GM21423 (cell line): ENCODE measurements around the gene PATE3.

ENCODE experiments used
- ATAC-seq: cut with Tn5 transposase; IDR thresholded peaks from one replicate; pipeline ENCODE4 v1.9.1; 2021; ENCODE audit warnings: mild to moderate bottlenecking, moderate library complexity; ENCODE audit not compliant: unreplicated experiment

Gene PATE3, protein sequence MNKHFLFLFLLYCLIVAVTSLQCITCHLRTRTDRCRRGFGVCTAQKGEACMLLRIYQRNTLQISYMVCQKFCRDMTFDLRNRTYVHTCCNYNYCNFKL

DNA sequence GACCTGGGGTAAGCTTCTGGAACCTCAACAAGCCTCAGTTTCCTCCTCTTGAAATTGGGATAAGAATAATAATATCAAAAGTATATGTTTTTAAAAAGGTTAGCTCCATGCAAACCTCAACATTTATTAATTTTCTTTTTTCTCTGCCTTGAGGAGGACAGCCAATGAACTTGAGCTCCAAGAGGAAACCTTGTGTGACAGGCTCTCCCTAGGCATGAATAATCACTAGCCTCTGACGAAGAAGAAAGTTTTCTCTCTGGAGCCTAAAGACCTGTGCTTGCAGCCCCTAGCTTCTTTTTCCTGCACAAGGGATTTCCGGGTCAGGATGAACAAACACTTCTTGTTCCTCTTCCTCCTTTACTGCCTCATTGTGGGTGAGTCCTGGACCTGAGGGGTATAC, at the start of gene PATE3:
Gene PATE3, plus strand, starts transcription at position 301 of the 400 bp plus-strand sequence. Its CDS starts 25 bp downstream, at position 326.
- ATAC-seq: no peak

DNA sequence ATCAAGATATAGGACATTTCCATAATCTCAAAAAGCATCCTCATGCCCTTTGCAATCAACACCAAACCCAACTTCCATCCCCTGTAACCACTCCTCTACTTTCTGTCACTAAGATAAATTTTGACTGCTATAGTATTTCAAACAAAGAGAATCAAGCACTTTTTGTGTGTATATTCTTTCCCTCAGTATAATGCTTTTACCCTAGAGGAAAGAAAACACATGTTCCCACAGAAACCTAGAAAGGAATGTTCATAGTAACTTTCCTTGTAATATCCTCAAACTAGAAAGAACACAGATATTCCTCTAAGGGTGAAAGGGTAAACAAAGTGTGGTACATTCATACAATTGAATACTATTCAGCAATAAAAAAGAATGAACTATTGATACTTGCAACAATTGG, 47.3 kb upstream of the PATE3 start:
- no peak for ATAC-seq

DNA sequence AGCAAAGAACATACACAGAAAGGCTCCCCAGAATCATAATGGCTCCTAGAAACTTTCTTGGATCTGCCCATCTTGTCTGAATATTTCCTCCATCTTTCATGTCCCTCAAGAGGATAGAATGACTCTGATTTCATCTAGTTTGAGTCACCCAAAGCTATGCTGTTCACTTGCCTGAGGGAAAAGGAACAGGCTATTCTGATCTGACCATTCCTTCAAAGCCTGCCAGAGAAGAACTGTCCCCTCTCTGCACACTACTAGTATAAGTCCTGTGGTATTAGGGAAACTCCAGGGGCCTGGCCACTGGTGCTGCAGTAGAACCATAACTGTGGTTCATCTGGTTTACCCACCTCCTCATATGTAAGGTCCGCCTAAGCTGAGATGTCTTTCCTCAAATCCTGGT, 44.2 kb upstream of the PATE3 start:
- ATAC-seq: no peak

DNA sequence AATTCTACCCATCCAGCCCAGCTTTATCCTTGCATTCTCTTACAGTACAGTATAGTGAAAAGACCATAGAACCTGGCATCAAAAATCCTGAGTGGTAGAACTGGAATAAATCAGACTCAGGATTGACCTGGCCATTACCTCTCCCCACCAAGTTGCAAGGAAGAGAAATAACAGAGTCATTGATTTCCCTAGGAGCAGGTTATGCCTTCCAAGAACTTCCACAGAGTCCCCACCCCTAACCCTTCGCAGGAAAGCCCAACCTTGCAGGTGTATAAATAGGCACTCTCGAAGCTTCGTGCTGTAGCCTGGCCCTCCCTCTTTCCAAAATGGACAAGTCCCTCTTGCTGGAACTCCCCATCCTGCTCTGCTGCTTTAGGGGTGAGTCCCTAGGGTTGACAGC, 41.9 kb upstream of the PATE3 start, which contains the start of gene PATE1:
Gene PATE1, plus strand, starts transcription at position 301 of the 400 bp plus-strand sequence. Its CDS starts 26 bp downstream, at position 327.
- ATAC-seq: no peak

DNA sequence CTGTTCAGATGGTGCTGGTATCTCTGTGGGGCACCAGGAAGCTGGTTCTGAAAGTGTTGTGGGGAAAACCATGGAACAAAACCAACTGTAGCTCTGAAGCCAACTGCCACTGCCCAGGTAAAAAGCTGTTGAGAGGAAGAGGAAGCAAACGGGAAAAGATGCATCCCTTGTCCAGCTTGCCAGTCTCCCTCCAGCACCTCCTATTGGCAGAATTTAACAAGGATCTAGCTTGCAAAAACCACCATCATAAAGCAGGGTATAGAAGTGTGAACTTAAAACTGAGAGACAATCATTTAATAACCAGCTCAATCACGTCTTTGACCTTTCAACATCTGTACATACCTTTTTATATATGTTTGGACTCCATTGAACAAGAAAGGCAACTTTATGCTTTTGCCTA, 37.3 kb upstream of the PATE3 start:
- ATAC-seq: no peak

DNA sequence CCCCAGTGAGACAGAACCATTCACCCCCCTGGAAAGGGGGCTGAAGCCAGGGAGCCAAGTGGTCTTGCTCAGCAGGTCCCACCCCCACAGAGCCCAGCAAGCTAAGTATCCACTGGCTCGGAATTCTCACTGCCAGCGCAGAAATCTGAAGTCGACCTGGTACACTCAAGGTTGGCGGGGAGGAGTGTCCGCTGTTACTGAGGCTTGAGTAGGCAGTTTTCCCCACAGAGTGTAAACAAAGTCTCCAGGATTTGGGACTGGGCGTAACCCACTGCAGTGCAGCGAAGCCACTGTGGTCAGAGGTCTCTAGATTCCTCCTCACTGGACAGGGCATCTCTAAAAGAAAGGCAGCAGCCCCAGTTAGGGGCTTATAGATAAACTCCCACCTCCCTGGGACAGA, 31.9 kb upstream of the PATE3 start:
- ATAC-seq: no peak

DNA sequence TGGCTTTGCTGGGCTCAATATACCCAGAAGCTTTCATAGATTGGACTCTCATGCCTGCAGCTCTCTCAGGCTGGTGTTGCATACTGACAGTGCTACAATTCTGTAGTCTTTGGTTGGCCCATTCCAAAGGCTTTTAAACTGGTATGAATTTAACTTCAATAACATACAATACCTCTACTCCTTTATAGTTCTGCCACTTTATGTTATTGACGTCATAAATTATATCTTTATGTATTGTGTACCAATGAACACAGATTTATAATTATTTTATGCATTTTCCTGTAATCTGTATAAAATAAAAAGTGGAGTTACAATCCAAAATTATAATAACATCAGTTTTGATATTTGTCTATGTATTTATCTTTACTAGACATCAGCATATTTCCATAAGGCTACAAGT, 25.5 kb upstream of the PATE3 start:
- no peak for ATAC-seq

DNA sequence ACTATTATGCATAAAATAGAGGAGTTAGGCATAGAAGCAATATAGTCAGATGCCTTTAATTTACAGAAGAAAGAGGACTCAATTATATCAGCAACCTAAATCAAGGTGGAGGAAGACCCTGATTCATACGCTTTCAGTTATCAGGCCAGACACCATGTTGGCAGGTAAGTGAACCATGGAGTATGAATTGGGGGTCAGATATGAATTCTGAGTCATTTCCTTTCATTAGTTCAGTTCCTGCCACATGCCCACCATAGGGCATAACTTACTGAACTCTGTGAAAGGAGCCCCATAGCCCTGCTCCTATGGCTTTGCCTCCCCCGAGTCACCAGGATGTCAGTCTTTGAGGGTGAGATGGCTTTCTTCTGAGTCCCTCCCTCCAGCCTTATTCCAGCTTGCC, 24.4 kb upstream of the PATE3 start:
- ATAC-seq: no peak

DNA sequence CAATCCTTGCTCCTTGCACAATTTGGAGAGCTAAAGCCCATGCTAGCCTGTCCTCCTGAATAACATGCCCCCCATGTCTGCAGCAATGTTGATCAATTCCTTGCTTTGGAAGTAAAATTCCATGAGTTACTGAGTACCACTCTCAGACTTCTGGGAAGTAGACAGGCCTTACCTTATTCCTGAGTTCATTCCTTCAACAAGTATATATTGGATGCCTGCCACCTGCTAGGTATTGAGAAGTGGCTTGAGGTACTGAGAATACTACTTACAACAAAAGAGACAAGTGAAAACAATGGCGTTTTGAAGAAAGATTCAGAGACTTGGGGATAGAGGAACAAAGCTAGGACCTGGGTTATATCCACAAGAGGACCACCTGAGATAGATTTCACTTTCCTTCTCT, 21.7 kb upstream of the PATE3 start:
- no peak for ATAC-seq

DNA sequence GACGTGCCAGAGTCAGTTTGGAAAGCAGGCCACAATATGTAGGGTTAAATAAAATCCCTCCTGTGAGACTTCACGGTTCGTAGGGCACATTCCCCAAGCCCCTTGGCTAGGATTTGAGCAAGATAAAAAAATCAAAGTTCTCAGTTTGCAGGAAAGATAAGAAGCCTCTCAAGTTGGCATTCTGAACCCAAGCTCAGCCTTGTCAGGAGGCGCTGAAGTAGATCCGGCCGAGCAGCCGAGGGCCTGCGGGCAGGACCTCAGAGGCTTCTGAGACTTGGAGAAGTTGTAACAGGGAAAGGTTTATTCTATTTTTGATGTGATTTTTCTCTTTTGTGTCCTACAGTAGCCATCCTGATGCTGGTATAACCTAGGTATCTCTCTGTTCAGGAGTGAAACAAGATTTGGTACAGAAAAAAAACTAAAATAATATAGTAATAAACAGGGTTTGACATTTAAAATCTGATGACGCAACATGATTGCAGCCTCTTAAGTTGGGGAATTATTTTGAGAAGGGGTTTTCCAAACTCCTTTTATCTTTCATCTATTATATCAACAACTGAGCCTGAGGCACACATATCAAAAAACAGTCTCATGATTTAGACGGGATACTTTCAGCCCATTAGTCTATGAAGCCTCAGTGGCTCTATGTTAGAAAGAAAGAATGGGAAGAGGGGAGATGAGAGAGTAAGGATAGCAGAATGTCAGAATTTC, 19.4 kb upstream of the PATE3 start:
- no peak for ATAC-seq

DNA sequence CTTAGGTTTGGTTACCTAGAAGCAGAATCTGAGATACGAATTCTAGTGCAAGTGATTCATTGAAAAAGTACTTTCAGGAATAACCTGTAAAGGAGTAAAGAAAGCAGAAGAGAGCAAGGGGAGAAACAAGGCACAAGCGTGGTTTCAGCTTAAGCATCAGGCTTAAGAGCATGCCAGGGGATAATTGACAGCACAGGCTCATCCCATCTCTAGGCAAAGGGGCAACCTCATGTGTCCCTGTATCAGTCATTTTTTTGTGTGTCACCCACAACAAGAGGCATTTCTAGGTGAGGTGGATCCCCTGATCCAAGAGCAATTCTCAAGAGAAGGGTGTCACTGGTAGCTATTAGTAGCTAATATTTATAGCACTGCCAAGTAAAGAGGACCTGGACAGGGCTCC, 17.3 kb upstream of the PATE3 start:
- no peak for ATAC-seq

DNA sequence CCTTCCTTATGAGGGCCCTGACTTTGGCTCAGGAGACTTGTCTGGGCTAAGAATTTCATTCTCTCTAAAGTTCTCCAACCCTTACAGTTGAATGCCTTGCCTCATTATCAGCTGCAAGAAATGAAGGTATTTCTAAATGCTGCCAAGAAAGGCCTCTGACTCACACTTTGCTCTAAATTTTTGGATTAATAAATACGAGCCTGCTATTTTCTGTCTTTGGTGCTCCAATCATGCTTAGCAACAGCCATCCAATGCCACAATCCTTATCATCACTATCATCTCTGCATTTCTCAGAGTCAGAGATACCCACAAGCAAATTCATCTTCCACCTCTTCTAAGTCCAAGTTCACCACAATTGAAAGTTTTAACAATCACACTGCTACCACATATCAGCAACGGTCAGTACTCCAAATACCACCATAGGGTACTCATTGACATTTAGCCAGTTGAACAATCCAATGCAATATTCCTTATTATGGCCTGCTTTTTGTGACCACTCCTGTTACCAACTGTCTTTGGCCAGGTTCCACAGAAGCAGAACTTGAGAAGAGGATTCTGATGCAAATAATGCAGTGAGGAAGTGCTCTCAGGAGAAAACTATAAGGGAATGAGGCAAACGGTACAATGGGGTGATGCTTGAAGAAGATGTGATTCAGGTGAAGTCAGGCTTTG, 15.0 kb upstream of the PATE3 start:
- no peak for ATAC-seq

DNA sequence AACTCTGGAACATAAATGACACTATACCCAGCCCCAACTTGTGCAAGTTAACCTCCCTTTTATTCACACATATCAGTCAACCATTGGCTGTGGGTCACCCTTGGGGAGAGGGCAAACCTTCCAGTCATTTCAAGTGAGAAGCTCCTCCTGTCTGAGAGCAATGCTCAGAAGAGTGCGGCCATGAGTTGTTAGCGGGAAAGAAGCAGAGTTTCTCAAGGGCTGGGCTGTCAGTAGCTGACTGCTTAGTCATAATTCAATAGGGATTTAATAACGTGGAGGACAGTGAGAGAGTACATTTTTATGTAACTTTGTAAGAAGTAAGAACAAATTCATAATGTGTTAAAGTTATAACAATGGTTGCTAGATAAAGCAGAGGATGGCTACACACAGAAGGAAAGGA, 14.4 kb upstream of the PATE3 start:
- ATAC-seq: no peak

DNA sequence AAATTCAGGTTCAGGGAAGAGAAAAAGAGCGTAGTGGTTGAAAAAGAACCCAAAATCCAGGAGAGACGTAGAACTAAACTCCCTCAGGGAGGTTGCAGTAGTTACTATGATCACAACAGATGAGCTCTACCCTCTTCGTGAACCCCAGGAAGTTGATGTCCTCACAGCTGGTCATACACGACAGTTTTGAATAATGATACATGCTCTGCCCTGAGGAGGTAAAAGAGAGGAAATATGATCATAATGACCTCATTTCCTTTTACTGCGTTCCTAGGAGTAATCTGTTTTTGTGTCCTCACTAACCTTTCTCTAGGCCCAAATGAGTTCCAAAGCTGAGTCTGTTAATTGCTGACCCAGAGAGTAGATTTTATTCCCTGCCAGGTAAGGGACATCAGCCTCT, 10.6 kb upstream of the PATE3 start:
- no peak for ATAC-seq

DNA sequence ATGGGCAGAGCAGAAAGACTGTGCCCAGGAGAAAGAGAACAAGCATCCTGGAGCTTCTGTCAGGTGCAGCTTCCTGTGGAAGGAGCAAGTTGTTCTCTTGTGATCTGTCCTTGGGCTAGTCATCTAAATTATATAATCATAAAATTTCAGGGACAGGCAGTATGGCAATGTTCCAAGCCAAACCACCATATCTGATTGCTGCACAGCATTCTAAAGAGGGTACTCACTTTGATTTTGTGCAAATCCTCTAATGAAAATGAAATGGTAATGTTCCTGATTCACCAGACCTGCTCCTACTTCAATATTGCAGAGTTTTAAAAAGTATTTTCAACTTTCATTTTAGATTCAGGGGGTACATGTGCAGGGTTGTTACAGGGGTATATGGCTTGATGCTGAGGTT, 9.2 kb upstream of the PATE3 start, which contains the start of gene PATE2:
Gene PATE2, minus strand, starts transcription at position 101 of the 400 bp plus-strand sequence. Its CDS starts 55 bp downstream, at position 46.
- no peak for ATAC-seq

DNA sequence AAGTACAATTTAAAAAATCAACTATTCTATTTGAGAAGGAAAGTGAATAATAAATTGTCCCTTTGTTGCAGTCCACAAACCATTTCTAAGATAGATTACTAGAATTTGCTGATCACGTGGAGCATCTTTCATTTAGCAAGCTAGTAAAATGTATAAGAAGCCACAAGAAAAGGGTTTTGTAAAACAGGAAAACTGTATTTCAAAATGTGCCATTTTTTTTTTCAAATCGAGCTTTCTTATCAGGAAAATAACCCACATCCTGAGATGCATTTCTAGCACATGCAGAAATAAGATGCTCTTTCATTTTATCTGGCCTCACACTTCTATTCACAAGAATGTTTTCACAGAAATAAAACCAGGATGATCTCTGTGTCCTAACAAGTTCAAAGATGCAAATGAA, 3.2 kb upstream of the PATE3 start:
- ATAC-seq: no peak

DNA sequence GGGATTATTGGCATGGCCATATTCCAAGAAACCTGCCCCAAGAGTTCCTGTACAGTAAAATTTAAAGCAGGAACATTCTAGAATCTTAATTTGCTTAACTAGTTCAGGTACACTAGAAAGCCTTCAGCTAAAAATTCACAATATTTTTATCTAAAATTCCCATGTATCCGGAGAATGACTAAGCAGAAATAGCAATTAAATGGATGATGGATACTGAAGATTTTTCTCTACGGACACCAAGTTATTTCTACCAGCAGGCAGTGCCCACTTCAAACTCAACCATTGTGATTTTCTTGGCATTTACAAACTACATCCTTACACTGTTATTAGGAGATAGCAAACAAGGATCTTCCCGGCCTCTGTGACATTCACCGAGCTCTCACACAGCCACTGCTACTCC, 2.9 kb downstream of the PATE3 start:
- ATAC-seq: no peak

DNA sequence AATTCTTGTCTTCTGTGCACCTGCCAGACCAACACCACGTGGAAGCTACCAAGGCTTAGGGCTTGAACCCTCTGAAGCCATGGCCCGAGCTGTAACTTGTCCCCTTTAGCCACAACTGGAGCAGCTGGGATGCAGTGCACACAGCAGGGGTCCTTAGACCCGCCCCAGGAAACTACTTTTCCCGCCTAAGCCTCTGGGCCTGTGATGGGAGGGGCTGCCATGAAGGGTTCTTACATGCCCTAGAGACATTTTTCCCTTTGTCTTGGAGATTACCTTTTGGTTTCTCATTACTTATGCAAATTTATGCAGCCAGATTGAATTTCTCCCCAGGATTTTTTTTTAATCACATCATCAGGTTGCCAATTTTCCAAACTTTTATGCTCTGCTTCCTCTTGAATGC, 9.7 kb downstream of the PATE3 start:
- no peak for ATAC-seq

DNA sequence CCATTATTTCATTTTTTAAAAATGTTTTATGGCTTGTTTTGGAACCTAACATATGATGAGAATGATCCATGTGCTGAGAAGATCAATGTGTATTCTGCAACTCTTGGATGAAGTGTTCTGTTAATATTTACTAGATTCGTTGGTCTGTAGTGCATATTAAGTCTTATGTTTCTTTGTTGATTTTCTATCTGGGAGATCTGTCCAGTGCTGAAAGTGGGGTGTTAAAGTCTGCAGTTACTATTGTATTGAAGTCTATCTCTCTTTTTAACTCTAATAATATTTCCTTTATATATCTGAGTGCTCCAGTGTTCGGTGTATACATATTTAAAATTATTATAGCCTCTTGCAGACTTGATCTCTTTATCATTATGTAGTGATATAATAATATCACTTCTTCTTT, 11.9 kb downstream of the PATE3 start:
- no peak for ATAC-seq

DNA sequence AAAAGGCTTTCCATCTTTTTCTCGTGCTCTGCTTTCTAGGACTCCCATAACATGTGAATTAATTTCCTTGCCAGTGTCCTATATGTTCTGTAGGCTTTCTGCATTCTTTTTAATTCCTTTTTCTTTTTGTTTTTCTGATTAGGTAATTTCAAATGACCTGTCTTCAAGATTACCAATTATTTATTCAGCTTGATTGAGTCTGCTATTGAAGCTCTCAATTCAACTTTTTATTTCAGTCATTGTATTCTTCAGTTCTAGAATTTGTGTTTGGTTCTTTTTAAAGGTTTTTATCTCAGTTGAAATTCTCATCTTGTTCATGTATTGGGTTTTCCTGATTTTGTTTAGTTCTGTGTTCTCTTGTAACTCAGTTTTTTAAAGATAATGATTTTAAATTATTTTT, 14.5 kb downstream of the PATE3 start:
- ATAC-seq: no peak

DNA sequence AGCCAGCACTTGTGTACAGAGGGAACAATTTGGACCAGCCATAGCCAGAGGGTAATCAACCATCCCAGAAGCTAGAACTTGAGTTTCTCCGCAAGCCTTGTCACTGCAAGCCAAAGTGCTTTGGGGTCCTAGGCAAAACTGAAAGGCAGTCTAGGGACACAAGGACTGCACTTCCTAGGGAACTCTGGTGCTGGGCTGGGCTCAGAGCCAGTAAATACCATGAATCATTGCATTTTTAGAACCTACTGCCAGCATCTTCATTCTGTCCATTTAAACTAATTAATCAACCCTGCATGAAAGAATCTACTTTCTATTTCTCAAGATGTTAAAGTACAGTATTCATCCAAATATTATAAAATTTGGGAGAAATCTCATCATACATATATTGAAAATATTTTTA, 20.0 kb downstream of the PATE3 start:
- no peak for ATAC-seq

DNA sequence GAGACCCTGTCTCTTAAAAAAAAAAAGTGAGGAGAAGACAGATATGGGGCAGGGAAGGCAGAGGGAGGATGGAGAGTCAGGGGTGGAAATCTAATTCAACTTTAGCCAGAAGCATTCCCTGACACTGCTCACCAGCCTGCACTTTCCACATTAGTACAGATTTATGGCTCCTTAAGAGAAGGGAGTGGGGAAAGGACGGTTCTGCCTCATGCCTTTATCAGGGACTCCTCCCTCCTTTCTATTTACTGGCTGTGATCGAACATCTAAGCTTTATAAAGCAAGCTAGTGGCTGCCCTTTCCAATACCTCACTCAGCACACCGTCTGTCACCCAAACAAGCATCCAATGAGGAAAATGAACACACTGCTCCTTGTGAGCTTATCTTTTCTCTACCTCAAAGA, 45.1 kb downstream of the PATE3 start, which contains the start of gene PATE4:
Gene PATE4, plus strand, starts transcription at position 301 of the 400 bp plus-strand sequence. Its CDS starts 44 bp downstream, at position 345.
- no peak for ATAC-seq
